K562 (cell line): ENCODE measurements around the gene INPP4B. TPM values are rescaled to one million over a fixed set of nuclear protein-coding genes. Genes with fewer than 3 reads are reported as not detected.

Experiments
- ATAC-seq: fragments of 200-7000 bp; cut with Tn5 transposase; 3 replicates; pipeline ENCODE4 v1.9.1; 2020; ENCODE audit warnings: moderate library complexity
- BruUV-seq: library from RNA; stranded (reverse); fragments of 400-500 nt; replicated peaks from 2 replicates; lab custom pipeline; 2021; lab: Mats Ljungman, UMichigan
- CTCF ChIA-PET: fragments of 300-600 bp; formaldehyde crosslinking; extraction: SDS; loops from one replicate; lab custom pipeline; 2021; ENCODE audit warnings: low intra/inter-chr PET ratio; lab: Yijun Ruan, JAX
- POLR2A ChIA-PET: fragments of 300-600, 350-650 bp; sonication (Branson Sonifier 250); formaldehyde crosslinking; extraction: SDS; loops from one replicate; lab custom pipeline; 2021; ENCODE audit warnings: antibody characterized with exemption, inconsistent platforms; lab: Yijun Ruan, JAX
- DNase-seq, 4 experiments: peaks; one replicate each; pipeline versions ENCODE4 v3.0.0 to v3.0.0-alpha.2; 2011 to 2018; ENCODE audit warnings: low spot score in 3 of 4, mixed read lengths in 3 of 4; ENCODE audit errors: extremely low read depth in 1 of 4
- FAIRE-seq: peaks from 2 replicates; lab custom pipeline; 2011; peaks lifted over from hg19 to GRCh38; lab: Jason Lieb, UNC
- H2AFZ ChIP-seq: 2 replicates; pipeline ENCODE4 v1.6.0; 2011; ENCODE audit warnings: low read depth, low read length, control low read depth, inconsistent platforms
- H3K27ac ChIP-seq: fragments of 200-600 bp; 3 replicates; pipeline ENCODE4 v1.8.0; 2011; ENCODE audit warnings: low read depth, mild to moderate bottlenecking, control low read depth, inconsistent platforms, low read length, moderate library complexity, mixed read lengths; ENCODE audit errors: extremely low read depth
- H3K27me3 ChIP-seq, 2 experiments: fragments of 300-600 bp in 1 of 2; 2 replicates in 1 of 2; 3 replicates in 1 of 2; pipeline versions ENCODE4 v1.6.0 to v1.8.0; 2011; ENCODE audit warnings: inconsistent platforms in 2 of 2, low read length in 2 of 2, mild to moderate bottlenecking in 1 of 2, mixed read lengths in 1 of 2, moderate library complexity in 1 of 2; ENCODE audit not compliant: control insufficient read depth in 2 of 2, insufficient read depth in 2 of 2
- H3K36me3 ChIP-seq: fragments of 300-600 bp; 3 replicates; pipeline ENCODE4 v1.8.0; 2011; ENCODE audit warnings: mild to moderate bottlenecking, low read length, inconsistent platforms; ENCODE audit not compliant: control insufficient read depth, insufficient read depth
- H3K4me1 ChIP-seq, 2 experiments: fragments of 200-600 bp in 1 of 2; replicated peaks in 1 of 2; 2 replicates in 1 of 2; 3 replicates in 1 of 2; pipeline versions ENCODE4 v1.5.1 to v1.8.0; 2011; ENCODE audit warnings: inconsistent platforms in 2 of 2, low read length in 2 of 2, mild to moderate bottlenecking in 1 of 2, mixed read lengths in 1 of 2, moderate library complexity in 1 of 2; ENCODE audit not compliant: control insufficient read depth in 2 of 2, insufficient read depth in 2 of 2
- H3K4me2 ChIP-seq: 2 replicates; pipeline ENCODE4 v1.6.1; 2011; ENCODE audit warnings: low read length, control low read depth, inconsistent platforms, mixed read lengths; ENCODE audit not compliant: insufficient read depth
- H3K4me3 ChIP-seq: fragments of 200-600 bp; sonication (generic), shearing (Covaris generic); 2 replicates; pipeline ENCODE4 v1.5.1; 2016; ENCODE audit warnings: control low read depth, inconsistent platforms
- H3K79me2 ChIP-seq: fragments of 200-600 bp; 3 replicates; pipeline ENCODE4 v1.8.0; 2011; ENCODE audit warnings: low read length, inconsistent platforms; ENCODE audit not compliant: control insufficient read depth, insufficient read depth
- H3K9ac ChIP-seq, 2 experiments: 2 replicates each; pipeline versions ENCODE4 v1.6.0 to v1.6.1; 2011; ENCODE audit warnings: low read depth in 2 of 2, low read length in 2 of 2, control low read depth in 1 of 2, inconsistent platforms in 1 of 2, mild to moderate bottlenecking in 1 of 2, mixed read lengths in 1 of 2; ENCODE audit not compliant: insufficient read depth in 1 of 2
- H3K9me1 ChIP-seq: one replicate; pipeline ENCODE4 v1.6.0; 2011; ENCODE audit warnings: inconsistent platforms, mild to moderate bottlenecking, low read length, moderate library complexity; ENCODE audit not compliant: control insufficient read depth, insufficient read depth
- H3K9me3 ChIP-seq: replicated peaks from 2 replicates; pipeline ENCODE4 v1.5.1; 2011; ENCODE audit warnings: low read depth, low read length, inconsistent platforms; ENCODE audit not compliant: control insufficient read depth, insufficient read depth
- H4K20me1 ChIP-seq: replicated peaks from 2 replicates; pipeline ENCODE4 v1.6.1; 2011; ENCODE audit warnings: low read length, inconsistent platforms, mixed read lengths; ENCODE audit not compliant: control insufficient read depth, insufficient read depth
- ATF3 ChIP-seq, 2 experiments: fragments of 450-650 bp in 1 of 2; sonication (generic) in 1 of 2; formaldehyde crosslinking in 1 of 2; IDR thresholded peaks in 1 of 2; conservative IDR thresholded peaks in 1 of 2; 2 replicates each; pipeline versions ENCODE4 v1.6.1 to v1.8.1; 2016 to 2023; ENCODE audit warnings: mild to moderate bottlenecking in 2 of 2, moderate library complexity in 2 of 2, inconsistent platforms in 1 of 2, missing genetic modification reagents in 1 of 2
- CBFA2T3 ChIP-seq: fragments of 450-650 bp; IDR thresholded peaks from 2 replicates; pipeline ENCODE4 v1.6.1; 2017
- ETV5 ChIP-seq: sonication (generic); formaldehyde crosslinking; IDR thresholded peaks from 2 replicates; pipeline ENCODE4 v1.4.0; 2020; ENCODE audit warnings: low read depth, mild to moderate bottlenecking, missing genetic modification reagents
- ZBTB33 ChIP-seq: sonication (generic); formaldehyde crosslinking; IDR thresholded peaks from 2 replicates; pipeline ENCODE4 v1.8.1; 2023; ENCODE audit warnings: mild to moderate bottlenecking, missing genetic modification reagents
- ZKSCAN1 ChIP-seq: fragments of 150-350 bp; IDR thresholded peaks from 2 replicates; pipeline ENCODE4 v1.6.1; 2016; ENCODE audit warnings: low read depth, low read length
- ZNF609 ChIP-seq: sonication (generic); formaldehyde crosslinking; IDR thresholded peaks from 2 replicates; pipeline ENCODE4 v1.8.1; 2023; ENCODE audit warnings: missing genetic modification reagents, mild to moderate bottlenecking, borderline replicate concordance
- ZNF696 ChIP-seq: fragments of 250-450 bp; sonication (Bioruptor Pico); conservative IDR thresholded peaks from 2 replicates; pipeline ENCODE4 v1.4.0; 2020; ENCODE audit warnings: mild to moderate bottlenecking, moderate library complexity
- WGBS: fragments of 100-300 bp; shearing (Covaris generic); methylation state at CpG from one replicate; pipeline ENCODE4 v1.1.6; 2016; ENCODE audit warnings: low coverage, mixed read lengths; ENCODE audit not compliant: insufficient coverage; ENCODE audit errors: missing lambda C conversion rate; 5-methylcytosine and 5-hydroxymethylcytosine counted together
- in situ Hi-C: fragments of 300-500 bp; cut with MboI; formaldehyde crosslinking; loops from 4 replicates; pipeline ENCODE4 v1.15.0; 2018; ENCODE audit warnings: inconsistent platforms, mixed read lengths
- intact Hi-C: fragments of 100-400 bp; cut with micrococcal nuclease; formaldehyde crosslinking; loops from 2 replicates; pipeline ENCODE4 v1.14.2; 2022
- polyA plus RNA-seq, 8 experiments: library from polyadenylated mRNA; depleted of rRNA in 4 of 8; stranded (reverse) in 5 of 8; unstranded in 3 of 8; fragments of >200 nt; fragmentation: Nextera tagmentation in 2 of 8; fragmentation: Illumina TruSeq in 1 of 8; extraction: Ambion mirVana in 2 of 8; extraction: Trizol in 1 of 8; gene quantifications; 2 replicates each; pipeline versions ENCODE4 v1.2.1 to v1.2.3, GENCODE V29; 2011 to 2014; ENCODE audit warnings: inconsistent platforms in 1 of 8, missing spikeins in 1 of 8
- total RNA-seq, 7 experiments: library from RNA; depleted of rRNA in 6 of 7; stranded (reverse); fragments of >200 nt in 6 of 7; fragmentation: Illumina TruSeq in 2 of 7; extraction: Trizol in 2 of 7; gene quantifications; 2 replicates each; pipeline versions ENCODE4 v1.2.1 to v1.2.3, GENCODE V29; 2011 to 2021; ENCODE audit warnings: low replicate concordance in 1 of 7
- TF ChIP-seq, protein P1 (sequence below), 2 experiments: IDR thresholded peaks in 1 of 2; conservative IDR thresholded peaks in 1 of 2; 2 replicates each; pipeline ENCODE4 v1.6.1; 2016; ENCODE audit warnings: low read depth in 2 of 2, mild to moderate bottlenecking in 1 of 2, missing compliant biosample characterization in 1 of 2, missing genetic modification characterization in 1 of 2, moderate library complexity in 1 of 2

The INPP4B gene
- total and polyA plus RNA-seq, 9 of the 15 experiments (the other 6 are each of a cell fraction or from before 2014, with no cell fraction given), result 0.04 to 0.11 TPM; not detected in 7

DNA sequence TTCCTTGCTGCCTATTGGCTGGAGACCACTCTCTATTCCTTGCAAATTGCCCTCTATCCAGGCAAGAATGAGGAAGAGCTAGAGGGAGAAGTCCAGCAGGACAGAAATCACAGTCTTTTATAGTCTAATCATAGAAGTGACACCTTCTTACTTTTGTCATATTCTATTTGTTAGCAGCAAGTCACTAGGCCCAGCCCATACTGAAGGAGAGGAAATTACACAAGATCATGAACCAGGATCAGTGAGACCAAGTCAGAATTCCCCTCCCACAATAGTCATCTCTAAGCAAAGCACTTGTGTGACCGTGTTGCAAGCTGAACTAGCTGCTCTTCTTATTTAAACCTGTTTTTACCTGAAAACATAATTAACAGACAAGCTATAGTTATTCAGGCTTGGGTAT is 317.7 kb downstream of the INPP4B start (continued):
- TF ChIP-seq ATF3 (IDR thresholded peaks at IDR 0.05) (no peak), ATF3 (CRISPR knock-in tag; conservative IDR thresholded peaks at IDR 0.05) (no peak)

DNA sequence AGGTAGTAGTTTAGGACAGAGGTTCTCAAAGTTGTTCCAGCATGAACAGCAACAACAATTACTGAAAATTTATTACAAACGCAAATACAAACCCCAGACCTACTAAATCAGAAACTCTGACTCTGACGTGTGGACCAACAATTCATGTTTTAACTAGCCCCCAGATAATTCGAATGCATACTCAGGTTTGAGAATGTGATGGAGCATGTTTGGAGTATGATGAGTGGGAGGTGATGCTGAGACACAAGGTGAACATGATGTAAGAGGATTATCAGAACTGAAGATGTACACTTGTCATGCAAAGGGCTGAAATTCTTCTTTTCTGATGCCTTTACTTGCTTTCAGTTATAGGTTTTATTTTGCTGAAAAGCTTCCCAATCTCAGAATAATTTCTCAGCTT is 323.0 kb downstream of the INPP4B start:
- FAIRE-seq, result no peak
- no TSS peak for BruUV-seq
- ATAC-seq, result no peak
- TF ChIP-seq, protein P1, sequence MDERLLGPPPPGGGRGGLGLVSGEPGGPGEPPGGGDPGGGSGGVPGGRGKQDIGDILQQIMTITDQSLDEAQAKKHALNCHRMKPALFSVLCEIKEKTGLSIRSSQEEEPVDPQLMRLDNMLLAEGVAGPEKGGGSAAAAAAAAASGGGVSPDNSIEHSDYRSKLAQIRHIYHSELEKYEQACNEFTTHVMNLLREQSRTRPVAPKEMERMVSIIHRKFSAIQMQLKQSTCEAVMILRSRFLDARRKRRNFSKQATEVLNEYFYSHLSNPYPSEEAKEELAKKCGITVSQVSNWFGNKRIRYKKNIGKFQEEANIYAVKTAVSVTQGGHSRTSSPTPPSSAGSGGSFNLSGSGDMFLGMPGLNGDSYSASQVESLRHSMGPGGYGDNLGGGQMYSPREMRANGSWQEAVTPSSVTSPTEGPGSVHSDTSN (CRISPR knock-in tag; IDR thresholded peaks at IDR 0.05; ENCODE audit: low read depth), result no peak
- TF ChIP-seq, protein P1 (tag; conservative IDR thresholded peaks at IDR 0.05; ENCODE audit: low read depth), result no peak
- no peak for TF ChIP-seq ETV5 (CRISPR knock-in tag)
- TF ChIP-seq ZNF696, result no peak
- TF ChIP-seq ZKSCAN1, result no peak
- no peak for TF ChIP-seq CBFA2T3
- no peak for TF ChIP-seq ZBTB33 (CRISPR knock-in tag)
- no peak for TF ChIP-seq ZNF609 (CRISPR knock-in tag)

More for the DNA sequence above, 323.0 kb downstream of the INPP4B start:
- H4K20me1 ChIP-seq, result no peaks in the 10 kb centered on the region
- H3K27me3 ChIP-seq, result no peaks in the 10 kb centered on the region
- in situ Hi-C loops (no loop called here), intact Hi-C loops (no loop called here)
- no peak overlapping the region for H3K4me3 ChIP-seq
- H3K79me2 ChIP-seq, result no peaks in the 10 kb centered on the region
- no peak overlapping the region for H3K9ac ChIP-seq
- ChIA-PET CTCF (no interaction called here), POLR2A (no interaction called here)
- no peak overlapping the region for H2AFZ ChIP-seq
- no peaks in the 10 kb centered on the region for H3K36me3 ChIP-seq
- H3K4me2 ChIP-seq, result no peak overlapping the region
- WGBS, result 5% methylated on average over 3 of the region's 3 CpGs
- no peaks in the 10 kb centered on the region for H3K9me3 ChIP-seq
- DNase-seq, result no peak
- H3K4me1 ChIP-seq, result no peaks in the 10 kb centered on the region
- H3K9me1 ChIP-seq, result no peaks in the 10 kb centered on the region
- H3K27ac ChIP-seq, result no peak overlapping the region
